ENCODE results near the gene GRIFIN. TPM values are rescaled to one million over a fixed set of nuclear protein-coding genes. Genes with fewer than 3 reads are reported as not detected.

The GRIFIN gene
- polyA plus RNA-seq, 2 of the 4 experiments (the other 2 are of a cell fraction) = not detected

- no peak for TF ChIP-seq MAX (IDR thresholded peaks at IDR 0.05)
- no peak for TF ChIP-seq MAFK (IDR thresholded peaks at IDR 0.05; ENCODE audit: partially characterized antibody)
- TF ChIP-seq ZNF302 (CRISPR knock-in tag; IDR thresholded peaks at IDR 0.05) = no peak
- TF ChIP-seq SMC3 (IDR thresholded peaks at IDR 0.05) = no peak
- no peak for TF ChIP-seq BCL3 (IDR thresholded peaks at IDR 0.05)
- ChIA-PET POLR2A (no interaction called here), CTCF (no interaction called here)
- 91% methylated on average over 38 of the region's 41 CpGs for WGBS (ENCODE audit: missing lambda C conversion rate)
- no peaks in the 10 kb centered on the region for H3K9me3 ChIP-seq
- H3K27ac ChIP-seq = peak overlapping the region; percentile 83 to 95
- FAIRE-seq = no peak
- peaks cover 59% of the 10 kb centered on the region for H3K4me1 ChIP-seq
- peak overlapping the region; percentile 99 for H3K4me2 ChIP-seq
- no peak for DNase-seq (ENCODE audit: low read depth in 1 of 2, low spot score in 1 of 2)
- no peak for ATAC-seq
- peak overlapping the region; percentile 55; the same call in 2 of the 3 replicates for H3K4me3 ChIP-seq
Measured at GRCh38 chr7:2518737-2519118, 42.5 kb upstream of the GRIFIN start.

- DNase-seq (ENCODE audit: low read depth in 1 of 2, low spot score in 1 of 2) = no peak
- WGBS (ENCODE audit: missing lambda C conversion rate) = 86% methylated on average over 17 of the region's 18 CpGs
- no peak overlapping the region; the same call in 2 of the 3 replicates for H3K4me2 ChIP-seq
- H3K9me3 ChIP-seq = no peaks in the 10 kb centered on the region
- H3K4me3 ChIP-seq = no peak overlapping the region
- ChIA-PET POLR2A (no interaction called here), CTCF (interaction anchor here (1.1 to 1.2 kb wide), 2 partner anchors 40 to 49 kb away, joined by 3 to 4 read pairs; no protein-coding TSS in a partner anchor)
- no peak for FAIRE-seq
- no peak for ATAC-seq
- TF ChIP-seq RCOR1 (IDR thresholded peaks at IDR 0.05; ENCODE audit: low read depth, low read length) = no peak
- TF ChIP-seq FOSB (CRISPR knock-in tag; IDR thresholded peaks at IDR 0.05) = no peak
- H3K27ac ChIP-seq = peak overlapping the region in 1 of 2 experiments; percentile 95; a peak in 3 of 6 replicates
- H3K4me1 ChIP-seq = peaks cover 50% of the 10 kb centered on the region
Measured at GRCh38 chr7:2517678-2518507, 41.7 kb upstream of the GRIFIN start.

GRCh38 chr7:2517026-2517425, 40.8 kb upstream of the GRIFIN start:
- Histone ChIP-seq H3K4me2 (peak overlapping the region; percentile 73), H3K27ac (peak overlapping the region; percentile 60 to 95; a peak in 4 of 6 replicates), H3K9me3 (no peaks in the 10 kb centered on the region), H3K4me1 (peaks cover 46% of the 10 kb centered on the region), H3K4me3 (no peak overlapping the region)
- WGBS (ENCODE audit: missing lambda C conversion rate) = 57% methylated on average over 8 of the region's 8 CpGs
- TF ChIP-seq REST (IDR thresholded peaks at IDR 0.05) (no peak), FOXS1 (CRISPR knock-in tag; IDR thresholded peaks at IDR 0.05) (no peak), MYC (IDR thresholded peaks at IDR 0.05; ENCODE audit: borderline replicate concordance, low read length) (no peak), MAZ (IDR thresholded peaks at IDR 0.05; ENCODE audit: borderline replicate concordance, low read depth, low read length) (no peak), PHF8 (IDR thresholded peaks at IDR 0.05; ENCODE audit: borderline replicate concordance, low read depth) (no peak), CHD2 (IDR thresholded peaks at IDR 0.05; ENCODE audit: low read length, partially characterized antibody) (no peak), RAD21 (conservative IDR thresholded peaks at IDR 0.05 in 1 of 2, IDR thresholded peaks at IDR 0.05 in 1 of 2) (no peak), NPAS2 (CRISPR knock-in tag; IDR thresholded peaks at IDR 0.05; ENCODE audit: borderline replicate concordance) (no peak), EP300 (IDR thresholded peaks at IDR 0.05) (no peak), E2F6 (IDR thresholded peaks at IDR 0.05; ENCODE audit: borderline replicate concordance, low read depth) (no peak), RNF2 (IDR thresholded peaks at IDR 0.05; ENCODE audit: borderline replicate concordance, low read depth) (no peak), FOSL2 (IDR thresholded peaks at IDR 0.05) (no peak), FOSL2 (CRISPR knock-in tag; IDR thresholded peaks at IDR 0.05) (no peak), JUN (IDR thresholded peaks at IDR 0.05) (no peak), NR3C1 (IDR thresholded peaks at IDR 0.05) (no peak), USF2 (IDR thresholded peaks at IDR 0.05) (no peak), HEYL (CRISPR knock-in tag; IDR thresholded peaks at IDR 0.05) (no peak)
- FAIRE-seq (no peak), DNase-seq (ENCODE audit: low read depth in 1 of 2, low spot score in 1 of 2) (no peak), ATAC-seq (no peak)
- POLR2A ChIA-PET = no interaction called here
- CTCF ChIA-PET = interaction anchor here (1.1 to 1.2 kb wide), 2 partner anchors 39 to 48 kb away, joined by 3 to 4 read pairs; no protein-coding TSS in a partner anchor

All from A549 (cell line).